HCT116 (cell line): ENCODE measurements around the gene TIPARP. TPM values are rescaled to one million over a fixed set of nuclear protein-coding genes. Genes with fewer than 3 reads are reported as not detected.

ENCODE experiments used
- ATAC-seq: fragments of 200-7000 bp; cut with Tn5 transposase; 2 replicates; pipeline ENCODE4 v1.9.1; 2020; ENCODE audit warnings: mild to moderate bottlenecking, moderate library complexity
- BruUV-seq: library from RNA; stranded (reverse); fragments of 400-500 nt; replicated peaks from 2 replicates; lab custom pipeline; 2021; lab: Mats Ljungman, UMichigan
- CTCF ChIA-PET: fragments of 300-600 bp; sonication (Branson Sonifier 250); formaldehyde crosslinking; loops from one replicate; lab custom pipeline; 2021; ENCODE audit warnings: antibody characterized with exemption; lab: Charles Lee
- POLR2A ChIA-PET: fragments of 300-600, 350-600 bp; sonication (Branson Sonifier 250); formaldehyde crosslinking; loops from one replicate; lab custom pipeline; 2021; ENCODE audit warnings: antibody characterized with exemption; lab: Charles Lee
- RAD21 ChIA-PET, 2 experiments: fragments of 300-600 bp; sonication (Branson Sonifier 250); formaldehyde crosslinking; loops; one replicate each; lab custom pipeline; 2023; ENCODE audit warnings: low total read pairs in 2 of 2; ENCODE audit not compliant: uncharacterized antibody in 2 of 2, unreplicated experiment in 2 of 2, low non-redundant PET in 1 of 2; lab: Charles Lee
- DNase-seq: peaks from one replicate; pipeline ENCODE4 v3.0.0-alpha.2; 2010; ENCODE audit warnings: low read depth, low spot score
- H2AFZ ChIP-seq: fragments of 200-600 bp; shearing (Covaris generic), sonication (generic); 2 replicates; pipeline ENCODE4 v1.6.1; 2017; ENCODE audit warnings: low read depth, mixed run types, mixed read lengths, antibody characterized with exemption, low read length; ENCODE audit not compliant: poor library complexity, severe bottlenecking
- H3K27ac ChIP-seq: 2 replicates; pipeline ENCODE4 v1.5.1; 2012; ENCODE audit warnings: low read depth, low read length
- H3K27me3 ChIP-seq: fragments of 200-600 bp; sonication (generic); 2 replicates; pipeline ENCODE4 v1.6.1; 2016; ENCODE audit warnings: mixed run types, low read length, mixed read lengths; ENCODE audit not compliant: insufficient read depth
- H3K36me3 ChIP-seq, 2 experiments: fragments of 200-500 bp in 1 of 2; fragments of 200-600 bp in 1 of 2; sonication (Bioruptor generic) in 1 of 2; sonication (generic) in 1 of 2; 2 replicates each; pipeline versions ENCODE4 v1.5.1 to v1.6.1; 2014 to 2016; ENCODE audit warnings: low read length in 2 of 2, inconsistent platforms in 1 of 2, mixed read lengths in 1 of 2, mixed run types in 1 of 2; ENCODE audit not compliant: insufficient read depth in 2 of 2, control insufficient read depth in 1 of 2
- H3K4me1 ChIP-seq, 2 experiments: fragments of 200-600 bp in 1 of 2; sonication (generic) in 1 of 2; 2 replicates each; pipeline versions ENCODE4 v1.5.1 to v1.6.1; 2012 to 2017; ENCODE audit warnings: low read length in 2 of 2, inconsistent platforms in 1 of 2, mild to moderate bottlenecking in 1 of 2, mixed read lengths in 1 of 2, mixed run types in 1 of 2, moderate library complexity in 1 of 2; ENCODE audit not compliant: insufficient read depth in 2 of 2, control insufficient read depth in 1 of 2
- H3K4me2 ChIP-seq: fragments of 200-600 bp; sonication (generic); 2 replicates; pipeline ENCODE4 v1.6.1; 2017; ENCODE audit warnings: mixed run types, low read length, mixed read lengths
- H3K4me3 ChIP-seq, 2 experiments: fragments of 200-600 bp in 1 of 2; sonication (generic) in 1 of 2; replicated peaks in 1 of 2; 2 replicates each; pipeline ENCODE4 v1.5.1; 2011 to 2016; ENCODE audit warnings: low read length in 2 of 2, control low read depth in 1 of 2, low read depth in 1 of 2, mild to moderate bottlenecking in 1 of 2, mixed read lengths in 1 of 2, mixed run types in 1 of 2
- H3K79me2 ChIP-seq: fragments of 200-600 bp; sonication (generic); 2 replicates; pipeline ENCODE4 v1.6.1; 2017; ENCODE audit warnings: mild to moderate bottlenecking, mixed run types, low read length, moderate library complexity, mixed read lengths; ENCODE audit not compliant: insufficient read depth
- H3K9ac ChIP-seq: fragments of 200-600 bp; sonication (generic); 2 replicates; pipeline ENCODE4 v1.6.1; 2016; ENCODE audit warnings: low read length, mixed read lengths
- H3K9me2 ChIP-seq: fragments of 200-600 bp; sonication (generic), shearing (Covaris generic); 2 replicates; pipeline ENCODE4 v1.6.1; 2017; ENCODE audit warnings: mixed run types, mild to moderate bottlenecking, moderate library complexity; ENCODE audit not compliant: insufficient read depth
- H3K9me3 ChIP-seq, 2 experiments: fragments of 200-500 bp in 1 of 2; fragments of 200-600 bp in 1 of 2; sonication (Bioruptor generic) in 1 of 2; sonication (generic) in 1 of 2; 2 replicates each; pipeline ENCODE4 v1.6.1; 2014 to 2017; ENCODE audit warnings: low read length in 2 of 2, mixed read lengths in 2 of 2, inconsistent platforms in 1 of 2, low read depth in 1 of 2, mild to moderate bottlenecking in 1 of 2, mixed run types in 1 of 2, moderate library complexity in 1 of 2; ENCODE audit not compliant: control insufficient read depth in 1 of 2, insufficient read depth in 1 of 2
- H4K20me1 ChIP-seq: fragments of 200-600 bp; sonication (generic), shearing (Covaris generic); 2 replicates; pipeline ENCODE4 v1.6.1; 2017; ENCODE audit warnings: mixed run types, mild to moderate bottlenecking, moderate library complexity; ENCODE audit not compliant: insufficient read depth
- EGR1 ChIP-seq: IDR thresholded peaks from 2 replicates; pipeline ENCODE4 v1.6.1; 2012; ENCODE audit warnings: low read depth
- ELF1 ChIP-seq: IDR thresholded peaks from 2 replicates; pipeline ENCODE4 v1.6.1; 2012; ENCODE audit warnings: low read depth, borderline replicate concordance
- EZH2 ChIP-seq: fragments of 200-600 bp; sonication (generic); IDR thresholded peaks from 2 replicates; pipeline ENCODE4 v1.6.1; 2017; ENCODE audit warnings: antibody characterized with exemption, mixed run types
- FOSL1 ChIP-seq: IDR thresholded peaks from 2 replicates; pipeline ENCODE4 v1.6.1; 2012; ENCODE audit warnings: low read depth
- JUND ChIP-seq: IDR thresholded peaks from 2 replicates; pipeline ENCODE4 v1.6.1; 2012
- POLR2A ChIP-seq: IDR thresholded peaks from 2 replicates; pipeline ENCODE4 v1.7.0; 2011; ENCODE audit warnings: borderline replicate concordance; ENCODE audit not compliant: insufficient read depth, insufficient read length; ENCODE audit errors: extremely low read depth
- POLR2AphosphoS5 ChIP-seq: IDR thresholded peaks from 2 replicates; pipeline ENCODE4 v1.6.1; 2011; ENCODE audit warnings: mild to moderate bottlenecking, low read depth, low read length, moderate library complexity
- SP1 ChIP-seq: IDR thresholded peaks from 2 replicates; pipeline ENCODE4 v1.6.1; 2012; ENCODE audit warnings: low read depth
- SRF ChIP-seq: IDR thresholded peaks from 2 replicates; pipeline ENCODE4 v1.6.1; 2012; ENCODE audit warnings: low read depth
- TCF7L2 ChIP-seq: IDR thresholded peaks from 2 replicates; pipeline ENCODE4 v1.7.0; 2011; ENCODE audit warnings: borderline replicate concordance, inconsistent platforms; ENCODE audit not compliant: insufficient read depth, insufficient read length; ENCODE audit errors: extremely low read depth
- YY1 ChIP-seq: IDR thresholded peaks from 2 replicates; pipeline ENCODE4 v1.6.1; 2011; ENCODE audit warnings: low read length, low read depth, moderate library complexity, mild to moderate bottlenecking; ENCODE audit not compliant: insufficient replicate concordance; ENCODE audit errors: extremely low read depth
- ZNF274 ChIP-seq: fragments of 200-500 bp; sonication (Bioruptor generic); IDR thresholded peaks from 2 replicates; pipeline ENCODE4 v1.6.1; 2014; ENCODE audit warnings: mild to moderate bottlenecking, low read depth, low read length, inconsistent platforms
- intact Hi-C: fragments of 100-400 bp; cut with micrococcal nuclease; formaldehyde crosslinking; loops from 2 replicates; pipeline ENCODE4 v1.10.0; 2022
- total RNA-seq: library from RNA; stranded (reverse); gene quantifications from one replicate; pipeline ENCODE4 v1.2.1, GENCODE V29; 2021; ENCODE audit not compliant: unreplicated experiment
- TF ChIP-seq, protein P1 (sequence below): IDR thresholded peaks from 2 replicates; pipeline ENCODE4 v1.6.1; 2011; ENCODE audit warnings: mild to moderate bottlenecking, low read length, moderate library complexity; ENCODE audit not compliant: insufficient replicate concordance; ENCODE audit errors: extremely low read depth
- TF ChIP-seq, protein P2 (sequence below): IDR thresholded peaks from 2 replicates; pipeline ENCODE4 v1.6.1; 2012; ENCODE audit warnings: low read depth
- TF ChIP-seq, protein P3 (sequence below): IDR thresholded peaks from 2 replicates; pipeline ENCODE4 v1.6.1; 2012

TIPARP gene
- total RNA-seq, 1 experiment from 2014 or later, result 51.3 TPM

DNA sequence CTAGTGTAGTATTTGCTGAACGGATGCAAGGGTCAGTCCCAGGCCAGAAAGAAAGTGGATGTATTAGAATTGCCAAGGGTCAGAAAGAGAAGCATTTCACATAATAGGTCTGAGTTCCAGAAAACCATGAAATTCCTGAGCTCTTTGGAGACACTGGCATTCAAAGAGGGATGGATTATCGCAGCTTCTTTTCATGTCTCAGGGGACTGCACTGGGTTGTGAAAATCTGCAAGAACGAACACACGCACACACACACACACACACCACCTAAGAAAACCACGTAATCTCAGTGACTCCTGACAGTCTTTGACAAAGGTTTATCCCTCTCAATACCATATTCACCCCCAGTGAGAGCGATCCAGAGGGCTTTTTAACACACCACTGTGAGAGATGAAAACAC, 57.9 kb downstream of the TIPARP start:
- Histone ChIP-seq H3K9me3 (no peaks in the 10 kb centered on the region), H3K27ac (no peak overlapping the region), H3K79me2 (no peaks in the 10 kb centered on the region), H3K9ac (no peak overlapping the region), H3K4me3 (no peak overlapping the region), H3K9me2 (no peaks in the 10 kb centered on the region), H3K27me3 (no peaks in the 10 kb centered on the region), H3K36me3 (no peaks in the 10 kb centered on the region), H3K4me1 (no peaks in the 10 kb centered on the region), H4K20me1 (no peaks in the 10 kb centered on the region), H2AFZ (no peak overlapping the region), H3K4me2 (no peak overlapping the region)
- no peak for ATAC-seq
- no peak for DNase-seq
- TF ChIP-seq POLR2AphosphoS5, result no peak
- ChIA-PET CTCF (no interaction called here), RAD21 (no interaction called here), POLR2A (no interaction called here)
- no TSS peak for BruUV-seq
- intact Hi-C loops, result no loop called here

DNA sequence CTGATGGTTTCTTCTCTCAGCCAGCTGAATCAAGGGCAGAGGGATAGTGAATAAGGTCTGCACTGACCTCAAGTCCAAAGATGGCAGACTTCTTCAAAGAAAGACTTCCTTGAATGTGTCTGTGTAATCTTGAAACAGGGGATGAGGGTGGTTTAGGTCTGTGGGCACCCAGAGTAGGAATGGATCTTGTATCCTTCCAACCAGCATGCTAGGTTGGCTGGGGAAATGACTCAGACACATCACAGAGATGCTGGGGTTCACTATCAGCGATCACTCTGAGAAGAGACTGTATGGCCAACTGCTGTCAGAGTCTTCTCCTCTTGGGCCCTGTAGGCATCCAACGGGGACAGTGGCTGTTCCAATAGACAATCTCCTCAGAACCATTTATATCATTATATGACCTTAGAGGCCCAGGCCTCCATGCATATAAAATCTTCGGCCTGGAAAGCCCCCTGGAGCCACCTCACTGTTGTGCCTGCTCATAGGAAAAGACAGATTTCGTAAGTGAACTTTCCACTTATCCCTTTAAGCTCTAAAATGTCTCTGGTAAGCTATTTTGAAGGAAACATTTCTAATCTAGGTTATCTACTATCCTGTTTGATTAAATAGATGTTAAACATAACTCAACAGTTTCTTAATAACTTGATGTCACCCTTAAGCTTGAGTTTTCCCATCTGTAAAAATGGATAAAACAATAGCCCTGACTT, 58.5 kb downstream of the TIPARP start:
- RAD21 ChIA-PET, result no interaction called here
- CTCF ChIA-PET, result no interaction called here
- H4K20me1 ChIP-seq, result no peaks in the 10 kb centered on the region
- DNase-seq, result no peak
- H3K4me2 ChIP-seq, result no peak overlapping the region
- no peaks in the 10 kb centered on the region for H3K9me3 ChIP-seq
- no peaks in the 10 kb centered on the region for H3K9me2 ChIP-seq
- BruUV-seq, result no TSS peak
- H3K36me3 ChIP-seq, result no peaks in the 10 kb centered on the region
- no peak overlapping the region for H3K4me3 ChIP-seq
- H2AFZ ChIP-seq, result no peak overlapping the region
- intact Hi-C loops, result no loop called here
- no peaks in the 10 kb centered on the region for H3K4me1 ChIP-seq
- no peaks in the 10 kb centered on the region for H3K79me2 ChIP-seq
- no peak for ATAC-seq
- no peaks in the 10 kb centered on the region for H3K27me3 ChIP-seq
- POLR2A ChIA-PET, result no interaction called here
- no peak overlapping the region for H3K9ac ChIP-seq
- no peak overlapping the region for H3K27ac ChIP-seq
- TF ChIP-seq ELF1 (no peak), SRF (no peak), FOSL1 (no peak), TCF7L2 (no peak), POLR2A (no peak), ZNF274 (no peak), EZH2 (no peak), SP1 (no peak), POLR2AphosphoS5 (no peak), JUND (no peak), EGR1 (no peak), YY1 (no peak)
- TF ChIP-seq, protein P1, sequence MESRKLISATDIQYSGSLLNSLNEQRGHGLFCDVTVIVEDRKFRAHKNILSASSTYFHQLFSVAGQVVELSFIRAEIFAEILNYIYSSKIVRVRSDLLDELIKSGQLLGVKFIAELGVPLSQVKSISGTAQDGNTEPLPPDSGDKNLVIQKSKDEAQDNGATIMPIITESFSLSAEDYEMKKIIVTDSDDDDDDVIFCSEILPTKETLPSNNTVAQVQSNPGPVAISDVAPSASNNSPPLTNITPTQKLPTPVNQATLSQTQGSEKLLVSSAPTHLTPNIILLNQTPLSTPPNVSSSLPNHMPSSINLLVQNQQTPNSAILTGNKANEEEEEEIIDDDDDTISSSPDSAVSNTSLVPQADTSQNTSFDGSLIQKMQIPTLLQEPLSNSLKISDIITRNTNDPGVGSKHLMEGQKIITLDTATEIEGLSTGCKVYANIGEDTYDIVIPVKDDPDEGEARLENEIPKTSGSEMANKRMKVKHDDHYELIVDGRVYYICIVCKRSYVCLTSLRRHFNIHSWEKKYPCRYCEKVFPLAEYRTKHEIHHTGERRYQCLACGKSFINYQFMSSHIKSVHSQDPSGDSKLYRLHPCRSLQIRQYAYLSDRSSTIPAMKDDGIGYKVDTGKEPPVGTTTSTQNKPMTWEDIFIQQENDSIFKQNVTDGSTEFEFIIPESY, result no peak
- TF ChIP-seq, protein P2, sequence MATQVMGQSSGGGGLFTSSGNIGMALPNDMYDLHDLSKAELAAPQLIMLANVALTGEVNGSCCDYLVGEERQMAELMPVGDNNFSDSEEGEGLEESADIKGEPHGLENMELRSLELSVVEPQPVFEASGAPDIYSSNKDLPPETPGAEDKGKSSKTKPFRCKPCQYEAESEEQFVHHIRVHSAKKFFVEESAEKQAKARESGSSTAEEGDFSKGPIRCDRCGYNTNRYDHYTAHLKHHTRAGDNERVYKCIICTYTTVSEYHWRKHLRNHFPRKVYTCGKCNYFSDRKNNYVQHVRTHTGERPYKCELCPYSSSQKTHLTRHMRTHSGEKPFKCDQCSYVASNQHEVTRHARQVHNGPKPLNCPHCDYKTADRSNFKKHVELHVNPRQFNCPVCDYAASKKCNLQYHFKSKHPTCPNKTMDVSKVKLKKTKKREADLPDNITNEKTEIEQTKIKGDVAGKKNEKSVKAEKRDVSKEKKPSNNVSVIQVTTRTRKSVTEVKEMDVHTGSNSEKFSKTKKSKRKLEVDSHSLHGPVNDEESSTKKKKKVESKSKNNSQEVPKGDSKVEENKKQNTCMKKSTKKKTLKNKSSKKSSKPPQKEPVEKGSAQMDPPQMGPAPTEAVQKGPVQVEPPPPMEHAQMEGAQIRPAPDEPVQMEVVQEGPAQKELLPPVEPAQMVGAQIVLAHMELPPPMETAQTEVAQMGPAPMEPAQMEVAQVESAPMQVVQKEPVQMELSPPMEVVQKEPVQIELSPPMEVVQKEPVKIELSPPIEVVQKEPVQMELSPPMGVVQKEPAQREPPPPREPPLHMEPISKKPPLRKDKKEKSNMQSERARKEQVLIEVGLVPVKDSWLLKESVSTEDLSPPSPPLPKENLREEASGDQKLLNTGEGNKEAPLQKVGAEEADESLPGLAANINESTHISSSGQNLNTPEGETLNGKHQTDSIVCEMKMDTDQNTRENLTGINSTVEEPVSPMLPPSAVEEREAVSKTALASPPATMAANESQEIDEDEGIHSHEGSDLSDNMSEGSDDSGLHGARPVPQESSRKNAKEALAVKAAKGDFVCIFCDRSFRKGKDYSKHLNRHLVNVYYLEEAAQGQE, result no peak
- TF ChIP-seq, protein P3, sequence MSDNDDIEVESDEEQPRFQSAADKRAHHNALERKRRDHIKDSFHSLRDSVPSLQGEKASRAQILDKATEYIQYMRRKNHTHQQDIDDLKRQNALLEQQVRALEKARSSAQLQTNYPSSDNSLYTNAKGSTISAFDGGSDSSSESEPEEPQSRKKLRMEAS, result no peak
